ENCODE measurements around the gene TBX10.

GRCh38 chr11:67612751-67613150 lies 26.8 kb downstream of the TBX10 start:
- TF ChIP-seq CTCF (optimal IDR thresholded peaks at IDR 0.05 in 1 of 3, IDR thresholded peaks at IDR 0.05 in 1 of 3, conservative IDR thresholded peaks at IDR 0.05 in 1 of 3; ENCODE audit: extremely low read depth in 1 of 3, insufficient read depth in 2 of 3, low read length in 3 of 3) (no peak), EZH2 (IDR thresholded peaks at IDR 0.05; ENCODE audit: low read length) (no peak)

All from keratinocyte (primary cell).